RWPE1 (cell line): ENCODE results near the gene NPR3.
A peak's percentile ranks its signal among the peaks of the same experiment; 100 is the strongest.

Experiments
- CTCF ChIA-PET: fragments of 350-600 bp; sonication (Branson Sonifier 250); formaldehyde crosslinking; extraction: SDS; loops from one replicate; lab custom pipeline; 2021; lab: Yijun Ruan, JAX
- POLR2A ChIA-PET: fragments of 400-600 bp; formaldehyde crosslinking; extraction: SDS; loops from one replicate; lab custom pipeline; 2020; ENCODE audit warnings: antibody characterized with exemption; ENCODE audit not compliant: low non-redundant PET; lab: Yijun Ruan, JAX
- DNase-seq: peaks from one replicate; pipeline ENCODE4 v3.0.0; 2012; ENCODE audit warnings: low spot score
- H3K27ac ChIP-seq: fragments of 450-650 bp; 2 replicates; pipeline ENCODE4 v1.5.1; 2017
- TF ChIP-seq, protein P1 (sequence below): fragments of 450-650 bp; conservative IDR thresholded peaks from 2 replicates; pipeline ENCODE4 v1.5.1; 2017; ENCODE audit warnings: low read depth, mild to moderate bottlenecking

Gene NPR3

DNA sequence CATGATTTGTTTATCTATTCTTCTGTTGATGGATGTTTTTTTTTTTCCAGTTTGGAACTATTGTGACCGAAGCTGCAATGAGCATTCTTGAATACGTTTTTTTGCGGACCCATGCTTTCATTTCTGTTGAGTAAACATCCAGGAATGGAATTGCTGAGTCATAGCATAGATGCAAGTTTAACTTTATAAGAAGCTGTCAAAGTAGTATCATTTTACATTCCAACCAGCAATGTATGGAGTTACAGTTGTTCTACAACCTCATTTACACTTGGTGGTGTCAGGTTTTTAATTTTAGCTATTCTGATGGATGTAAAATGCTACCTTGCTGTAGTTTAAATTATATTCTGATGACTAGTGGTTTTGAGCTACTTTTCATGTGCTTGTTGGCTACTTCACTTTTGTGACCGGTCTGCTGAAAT lies 49.0 kb downstream of the NPR3 start:
- POLR2A ChIA-PET = no interaction called here
- no peak overlapping the region for H3K27ac ChIP-seq
- TF ChIP-seq, protein P1, sequence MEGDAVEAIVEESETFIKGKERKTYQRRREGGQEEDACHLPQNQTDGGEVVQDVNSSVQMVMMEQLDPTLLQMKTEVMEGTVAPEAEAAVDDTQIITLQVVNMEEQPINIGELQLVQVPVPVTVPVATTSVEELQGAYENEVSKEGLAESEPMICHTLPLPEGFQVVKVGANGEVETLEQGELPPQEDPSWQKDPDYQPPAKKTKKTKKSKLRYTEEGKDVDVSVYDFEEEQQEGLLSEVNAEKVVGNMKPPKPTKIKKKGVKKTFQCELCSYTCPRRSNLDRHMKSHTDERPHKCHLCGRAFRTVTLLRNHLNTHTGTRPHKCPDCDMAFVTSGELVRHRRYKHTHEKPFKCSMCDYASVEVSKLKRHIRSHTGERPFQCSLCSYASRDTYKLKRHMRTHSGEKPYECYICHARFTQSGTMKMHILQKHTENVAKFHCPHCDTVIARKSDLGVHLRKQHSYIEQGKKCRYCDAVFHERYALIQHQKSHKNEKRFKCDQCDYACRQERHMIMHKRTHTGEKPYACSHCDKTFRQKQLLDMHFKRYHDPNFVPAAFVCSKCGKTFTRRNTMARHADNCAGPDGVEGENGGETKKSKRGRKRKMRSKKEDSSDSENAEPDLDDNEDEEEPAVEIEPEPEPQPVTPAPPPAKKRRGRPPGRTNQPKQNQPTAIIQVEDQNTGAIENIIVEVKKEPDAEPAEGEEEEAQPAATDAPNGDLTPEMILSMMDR = no peak
- peak; percentile 20 for DNase-seq
- CTCF ChIA-PET = no interaction called here

DNA sequence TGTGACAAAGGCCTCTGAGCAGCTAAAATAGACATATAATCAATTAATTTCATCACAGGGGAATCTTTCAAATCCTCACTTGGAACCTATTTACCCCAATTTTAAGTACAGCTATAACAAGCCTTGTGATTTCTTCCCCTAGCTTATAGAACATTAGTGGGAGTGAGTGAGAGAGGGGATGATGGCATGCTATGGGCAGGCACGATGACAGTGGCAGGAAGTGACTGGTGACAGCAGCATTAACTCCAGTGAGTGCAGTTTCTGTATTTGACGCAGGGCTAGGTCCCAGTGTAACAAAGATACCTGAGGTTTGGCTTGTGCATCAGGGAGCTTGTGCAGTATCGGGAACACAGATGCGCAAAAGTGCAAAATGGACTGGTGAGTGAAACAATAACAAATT lies 54.1 kb downstream of the NPR3 start:
- CTCF ChIA-PET = no interaction called here
- POLR2A ChIA-PET = no interaction called here
- no peak overlapping the region for H3K27ac ChIP-seq
- no peak for DNase-seq
- TF ChIP-seq, protein P1 = no peak

DNA sequence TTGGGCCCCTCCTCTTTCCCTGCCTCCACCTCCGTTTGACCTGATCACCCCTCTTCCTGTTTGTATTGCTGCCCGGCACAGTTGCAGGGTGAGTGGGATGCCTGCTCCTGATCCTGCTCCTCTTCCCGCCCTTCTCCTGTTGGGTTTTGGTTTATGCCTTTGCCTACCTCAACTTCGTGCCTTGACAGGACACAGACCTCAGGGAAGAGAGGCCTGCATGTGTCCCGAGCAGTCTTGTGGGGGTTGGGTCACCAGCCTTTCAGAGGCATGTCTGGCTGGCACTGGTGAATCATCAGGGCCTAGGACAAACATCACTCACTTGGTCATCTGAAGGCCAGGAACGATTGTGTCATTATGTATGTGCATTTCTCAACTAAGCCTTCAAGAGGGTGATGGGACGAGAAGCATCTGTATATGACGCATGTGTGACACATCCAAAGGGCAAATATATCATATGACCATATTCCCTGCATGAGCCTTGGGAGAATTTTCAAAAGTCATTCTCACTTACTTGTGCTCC lies 56.9 kb downstream of the NPR3 start:
- POLR2A ChIA-PET = no interaction called here
- peak overlapping the region; percentile 73 for H3K27ac ChIP-seq
- TF ChIP-seq, protein P1 = no peak
- peak; percentile 92 for DNase-seq
- CTCF ChIA-PET = interaction anchor here (0.6 to 0.7 kb wide), 2 partner anchors 37 to 543 kb away, joined by 3 to 11 read pairs; no protein-coding TSS in a partner anchor

DNA sequence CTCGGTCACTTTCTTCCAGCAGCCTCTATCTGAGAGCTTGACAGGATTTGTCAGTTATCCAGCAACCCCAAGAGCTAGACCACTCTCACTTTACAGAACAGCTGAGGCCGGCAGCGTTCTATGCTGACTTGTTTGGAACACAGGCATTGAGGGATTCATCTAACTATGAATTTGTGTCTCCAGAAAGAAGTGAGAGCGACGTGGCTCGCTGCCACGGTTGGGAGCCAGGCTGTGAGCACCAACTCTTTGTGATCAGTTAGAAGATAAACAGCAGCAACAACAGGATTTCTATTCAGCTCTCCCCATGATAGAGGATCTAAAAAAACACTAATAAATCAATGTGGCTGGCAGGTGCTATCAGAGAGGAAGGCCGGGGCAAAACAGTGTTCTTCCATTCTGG lies 58.6 kb downstream of the NPR3 start:
- H3K27ac ChIP-seq = no peak overlapping the region
- ChIA-PET POLR2A (no interaction called here), CTCF (interaction anchor here (0.6 kb wide), 1 partner anchor 1708 kb away, joined by 6 read pairs; no protein-coding TSS in a partner anchor)
- DNase-seq = no peak
- TF ChIP-seq, protein P1 = no peak

DNA sequence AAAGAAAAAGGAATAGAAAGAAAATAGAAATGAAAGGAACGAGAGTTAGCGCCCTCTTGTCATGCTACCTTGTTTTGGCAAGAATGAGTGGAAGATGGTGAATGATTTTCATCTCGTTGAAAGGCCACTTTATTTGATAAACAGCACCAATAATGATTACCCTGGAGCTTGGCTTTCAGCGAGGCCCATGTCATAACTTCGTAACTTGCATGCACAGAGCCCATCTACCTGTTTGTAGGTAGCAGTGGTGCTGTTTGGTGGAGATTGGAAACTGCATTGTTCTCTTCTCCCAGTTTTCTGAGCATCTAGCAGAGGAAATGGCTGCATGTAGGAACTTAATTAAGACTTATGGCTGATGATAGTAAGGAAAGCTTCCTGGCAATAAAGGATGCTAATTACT lies 59.3 kb downstream of the NPR3 start:
- H3K27ac ChIP-seq = no peak overlapping the region
- TF ChIP-seq, protein P1 = no peak
- no peak for DNase-seq
- ChIA-PET CTCF (no interaction called here), POLR2A (no interaction called here)

DNA sequence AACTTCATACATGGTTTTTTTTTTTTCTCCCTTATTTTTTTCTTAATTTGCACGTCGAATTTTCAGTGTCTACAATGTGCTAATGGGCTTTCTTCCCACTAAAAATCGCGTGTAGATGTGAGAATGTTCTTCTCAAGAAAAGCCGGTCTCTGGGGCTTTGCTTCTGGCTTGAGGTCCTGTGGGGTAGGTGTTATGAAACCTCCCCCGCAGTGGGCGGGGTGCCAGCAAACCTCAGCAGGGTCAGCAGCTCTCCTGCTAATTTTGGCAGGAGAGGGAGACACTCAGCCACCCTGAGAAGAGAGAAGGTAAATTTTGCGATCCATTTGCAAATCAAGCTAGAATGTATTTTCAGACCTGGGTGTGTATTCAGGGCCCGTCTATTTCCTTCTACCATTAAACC lies 59.9 kb downstream of the NPR3 start:
- CTCF ChIA-PET = no interaction called here
- DNase-seq = no peak
- POLR2A ChIA-PET = no interaction called here
- no peak overlapping the region for H3K27ac ChIP-seq
- TF ChIP-seq, protein P1 = no peak

DNA sequence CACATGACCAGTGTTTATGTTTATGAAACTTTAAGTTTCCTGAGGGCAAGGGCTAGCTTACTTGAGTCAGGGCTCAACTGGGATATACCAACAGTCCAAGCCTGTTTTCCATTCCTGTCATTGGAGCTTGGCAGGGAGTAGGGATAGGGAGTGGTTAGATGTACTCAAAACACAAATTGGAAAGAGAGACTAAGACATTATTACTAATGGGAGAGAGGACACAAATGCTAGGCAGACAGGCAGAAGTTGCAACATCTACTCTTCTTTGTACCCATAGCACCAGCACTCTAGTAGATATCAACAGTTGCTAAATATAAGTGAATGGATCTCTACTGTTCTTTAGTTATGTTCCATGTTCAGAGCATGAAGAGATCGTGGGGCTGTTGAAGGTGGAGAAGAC lies 62.8 kb downstream of the NPR3 start:
- DNase-seq = no peak
- POLR2A ChIA-PET = no interaction called here
- CTCF ChIA-PET = interaction anchor here (0.7 kb wide), 1 partner anchor 155 kb away, joined by 7 read pairs; no protein-coding TSS in a partner anchor
- TF ChIP-seq, protein P1 = no peak
- H3K27ac ChIP-seq = no peak overlapping the region
